Activated T-cell treated with anti-CD3 and anti-CD28 coated beads, Interleukin-2, amount 50 U/mL, for 4 hours (primary cell): Measurements from ENCODE around the gene KIR2DL3. TPM values are rescaled to one million over a fixed set of nuclear protein-coding genes. Genes with fewer than 3 reads are reported as not detected.
"Not testable (repeated sequence)": the region's sequence is repeated elsewhere in the genome, so short reads cannot be mapped to it uniquely, and the experiment has no call there.

Experiments used
- ATAC-seq, 2 donors: fragments of 200-7000 bp; cut with Tn5 transposase; one replicate each; pipeline ENCODE4 v1.10.0; 2021
- DNase-seq: peaks from one replicate; pipeline ENCODE4 v3.0.0-alpha.2; 2020
- H3K27me3 Mint-ChIP-seq: one replicate; pipeline ENCODE4 v1.8.0; 2021; ENCODE audit warnings: low read depth, mixed read lengths
- H3K36me3 Mint-ChIP-seq: one replicate; pipeline ENCODE4 v1.8.0; 2022; ENCODE audit warnings: mixed read lengths; ENCODE audit not compliant: insufficient read depth
- H3K4me1 Mint-ChIP-seq: one replicate; pipeline ENCODE4 v1.8.0; 2021; ENCODE audit warnings: low read depth, mixed read lengths
- H3K4me3 Mint-ChIP-seq: one replicate; pipeline ENCODE4 v1.8.0; 2021; ENCODE audit warnings: mild to moderate bottlenecking, moderate library complexity, mixed read lengths
- H3K9me3 Mint-ChIP-seq: one replicate; pipeline ENCODE4 v1.8.0; 2021; ENCODE audit warnings: mixed read lengths
- total RNA-seq, 3 donors: library from RNA; stranded (reverse); gene quantifications; one replicate each; pipeline ENCODE4 v1.2.1, GENCODE V29; 2021

KIR2DL3 gene
- total RNA-seq, 3 donors from 2014 or later: 0.37 TPM; not detected in 2

- not testable (repeated sequence) for H3K9me3 Mint-ChIP-seq, H3K4me3 Mint-ChIP-seq
Observed at GRCh38 chr19:54769646-54770045, 31.3 kb downstream of the KIR2DL3 start, which contains the start of gene KIR2DL1. KIR2DL1 (plus strand) TSS chr19:54769793; CDS start chr19:54769851, 58 bp downstream.

GRCh38 chr19:54770511-54770910, 32.2 kb downstream of the KIR2DL3 start:
- not testable (repeated sequence) for DNase-seq, ATAC-seq, H3K27me3 Mint-ChIP-seq, H3K36me3 Mint-ChIP-seq, H3K9me3 Mint-ChIP-seq, H3K4me3 Mint-ChIP-seq, H3K4me1 Mint-ChIP-seq

More at GRCh38 chr19:54769646-54770045, 31.3 kb downstream of the KIR2DL3 start, which contains the start of gene KIR2DL1:
- not testable (repeated sequence) for DNase-seq, H3K36me3 Mint-ChIP-seq, H3K27me3 Mint-ChIP-seq, ATAC-seq, H3K4me1 Mint-ChIP-seq

DNA sequence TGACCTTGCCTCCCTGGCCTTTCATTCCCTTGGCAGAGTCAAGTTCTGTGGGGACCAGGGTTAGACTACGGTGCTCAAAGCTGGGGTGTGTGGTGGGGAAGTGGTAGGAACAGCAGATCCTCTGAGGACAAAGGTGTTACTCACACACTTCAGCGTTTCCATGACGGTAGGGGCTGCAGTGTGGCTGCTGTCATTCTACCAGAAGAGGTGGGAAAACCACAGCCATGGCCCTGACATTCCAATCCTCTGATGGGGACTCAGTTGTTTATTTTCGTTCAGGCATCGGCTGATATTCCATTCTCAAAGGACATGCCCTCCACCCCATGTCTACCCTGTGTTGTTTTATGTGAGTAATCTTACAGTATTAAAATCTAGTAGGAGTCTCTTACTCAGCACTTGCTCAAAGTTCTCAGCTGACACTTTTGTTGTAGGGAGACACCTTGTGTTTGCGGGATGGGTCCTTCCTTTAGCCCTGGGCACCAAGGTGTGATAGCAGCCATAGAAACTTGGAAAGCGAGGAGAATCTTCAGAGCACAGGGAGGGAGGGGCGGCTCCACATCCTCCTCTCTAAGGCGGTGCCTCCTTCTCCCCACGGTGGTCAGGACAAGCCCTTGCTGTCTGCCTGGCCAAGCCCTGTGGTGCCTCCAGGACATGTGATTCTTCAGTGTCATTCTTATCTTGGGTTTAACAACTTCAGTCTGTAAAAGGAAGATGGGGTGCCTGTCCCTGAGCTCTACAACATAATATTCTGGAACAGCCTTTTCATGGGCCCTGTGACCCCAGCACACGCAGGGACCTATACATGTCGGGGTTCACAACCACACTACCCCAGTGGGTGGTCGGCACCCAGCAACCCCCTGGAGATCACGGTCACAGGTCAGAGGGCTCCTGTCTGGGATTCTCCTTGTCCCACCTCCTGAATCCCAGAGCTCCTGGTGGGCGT, 33.0 kb downstream of the KIR2DL3 start:
- H3K36me3 Mint-ChIP-seq, H3K4me1 Mint-ChIP-seq, H3K27me3 Mint-ChIP-seq, H3K9me3 Mint-ChIP-seq, DNase-seq, H3K4me3 Mint-ChIP-seq: not testable (repeated sequence)
- ATAC-seq: peak in 1 of 2 donors; percentile 25

DNA sequence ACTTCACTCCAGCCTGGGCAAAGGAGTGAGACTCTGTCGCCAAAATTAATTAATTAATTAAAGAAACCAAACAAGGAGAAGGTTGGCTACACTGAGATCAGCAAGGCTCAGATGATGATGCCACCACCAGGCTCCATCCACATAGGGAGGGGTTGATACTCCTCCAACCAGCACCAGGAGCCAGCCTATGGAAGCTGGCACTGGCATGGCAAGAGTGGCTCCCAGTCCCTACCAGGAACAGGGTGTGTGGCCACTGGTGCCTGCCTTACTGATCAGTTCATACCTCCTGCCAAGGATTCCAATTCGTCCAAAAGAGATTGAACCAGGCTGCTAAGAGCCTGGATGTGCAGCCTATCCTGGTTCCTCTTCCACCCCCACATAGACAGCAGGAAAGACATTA, 34.4 kb downstream of the KIR2DL3 start:
- not testable (repeated sequence) for ATAC-seq, H3K4me3 Mint-ChIP-seq, H3K36me3 Mint-ChIP-seq, DNase-seq, H3K4me1 Mint-ChIP-seq, H3K27me3 Mint-ChIP-seq, H3K9me3 Mint-ChIP-seq

DNA sequence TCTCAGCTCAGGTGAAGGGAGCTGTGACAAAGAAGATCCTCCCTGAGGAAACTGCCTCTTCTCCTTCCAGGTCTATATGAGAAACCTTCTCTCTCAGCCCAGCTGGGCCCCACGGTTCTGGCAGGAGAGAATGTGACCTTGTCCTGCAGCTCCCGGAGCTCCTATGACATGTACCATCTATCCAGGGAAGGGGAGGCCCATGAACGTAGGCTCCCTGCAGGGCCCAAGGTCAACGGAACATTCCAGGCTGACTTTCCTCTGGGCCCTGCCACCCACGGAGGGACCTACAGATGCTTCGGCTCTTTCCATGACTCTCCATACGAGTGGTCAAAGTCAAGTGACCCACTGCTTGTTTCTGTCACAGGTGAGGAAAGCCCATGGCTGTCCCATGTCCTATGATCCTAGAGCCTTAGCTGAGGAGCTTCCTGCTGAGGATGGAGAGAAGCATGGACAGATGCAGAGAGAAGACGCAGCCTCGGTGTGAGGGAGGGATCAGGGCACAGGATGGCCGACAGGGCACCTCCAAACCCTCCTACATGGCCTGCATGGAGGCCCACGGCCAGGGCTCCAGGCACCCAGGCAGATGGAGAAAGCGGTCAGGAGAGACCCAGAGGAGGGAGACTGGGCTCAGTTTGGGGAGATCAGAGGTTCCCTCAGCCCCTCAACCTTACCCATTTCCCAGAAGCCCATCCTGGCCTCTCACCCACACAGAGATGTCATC, 36.9 kb downstream of the KIR2DL3 start:
- not testable (repeated sequence) for H3K4me3 Mint-ChIP-seq, H3K27me3 Mint-ChIP-seq, ATAC-seq, DNase-seq, H3K36me3 Mint-ChIP-seq, H3K4me1 Mint-ChIP-seq, H3K9me3 Mint-ChIP-seq

- not testable (repeated sequence) for H3K4me3 Mint-ChIP-seq, H3K9me3 Mint-ChIP-seq, H3K27me3 Mint-ChIP-seq, H3K4me1 Mint-ChIP-seq, H3K36me3 Mint-ChIP-seq, ATAC-seq, DNase-seq
Observed at GRCh38 chr19:54775830-54776229, 37.5 kb downstream of the KIR2DL3 start.

DNA sequence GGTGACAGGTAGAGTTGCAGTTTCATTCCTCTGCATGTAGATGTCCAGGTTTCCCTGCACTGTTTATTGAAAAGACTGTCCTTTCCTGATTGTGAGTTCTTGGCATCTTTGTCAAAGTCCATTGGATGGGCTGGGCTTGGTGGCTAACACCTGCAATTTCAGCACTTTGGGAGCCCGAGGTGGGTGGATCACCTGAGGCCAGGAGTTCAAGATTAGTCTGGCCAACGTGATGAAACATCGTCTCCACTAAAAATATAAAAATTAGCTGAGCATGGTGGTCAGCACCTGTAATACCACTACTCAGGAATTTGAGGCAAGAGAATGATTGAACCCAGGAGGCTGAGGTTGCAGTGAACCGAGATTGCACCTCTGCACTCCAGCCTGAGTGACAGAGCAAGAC, 39.5 kb downstream of the KIR2DL3 start:
- H3K4me3 Mint-ChIP-seq, H3K36me3 Mint-ChIP-seq, H3K4me1 Mint-ChIP-seq, DNase-seq, H3K27me3 Mint-ChIP-seq, ATAC-seq: not testable (repeated sequence)
- H3K9me3 Mint-ChIP-seq: peaks cover 15% of the 10 kb centered on the region

DNA sequence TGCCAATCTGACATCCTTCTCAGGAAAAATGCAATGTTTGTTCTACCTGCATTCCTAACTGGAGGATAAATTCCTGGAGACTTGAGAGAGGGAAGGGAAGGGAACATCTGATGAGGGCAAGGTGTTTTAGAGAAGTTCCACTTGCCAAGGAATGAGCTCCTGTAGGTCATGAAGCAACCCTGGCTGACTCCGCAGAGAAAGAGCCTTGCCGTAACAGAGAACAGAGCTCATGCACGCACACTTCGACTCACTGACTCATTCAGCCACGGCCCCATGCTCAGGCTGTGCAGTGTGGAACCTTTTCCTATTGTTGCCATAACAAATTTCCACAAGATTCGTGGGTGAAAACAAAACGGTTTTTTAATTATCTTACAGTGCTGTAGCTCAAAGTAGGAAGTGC, 40.6 kb downstream of the KIR2DL3 start:
- Mint-ChIP-seq H3K27me3 (peaks cover 10% of the 10 kb centered on the region), H3K9me3 (peaks cover 15% of the 10 kb centered on the region)
- DNase-seq, H3K4me1 Mint-ChIP-seq, ATAC-seq, H3K36me3 Mint-ChIP-seq, H3K4me3 Mint-ChIP-seq: not testable (repeated sequence)

DNA sequence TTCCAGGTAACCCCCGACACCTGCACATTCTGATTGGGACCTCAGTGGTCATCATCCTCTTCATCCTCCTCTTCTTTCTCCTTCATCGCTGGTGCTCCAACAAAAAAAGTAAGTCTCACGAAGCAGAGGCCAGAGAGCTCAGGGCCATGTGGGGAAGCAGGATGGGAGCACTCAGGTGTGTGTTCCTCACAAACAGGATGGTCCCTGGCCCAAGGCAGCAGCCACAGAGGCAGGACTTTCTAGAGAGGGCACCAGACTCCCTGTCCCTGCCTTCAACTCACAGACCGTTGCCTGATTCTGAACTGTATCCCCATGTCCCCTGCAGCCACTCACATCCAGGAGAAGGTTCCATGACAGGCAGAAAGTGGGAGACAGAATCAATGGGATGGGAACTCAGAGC, 44.6 kb downstream of the KIR2DL3 start:
- not testable (repeated sequence) for ATAC-seq, H3K4me1 Mint-ChIP-seq, H3K4me3 Mint-ChIP-seq, DNase-seq, H3K36me3 Mint-ChIP-seq
- Mint-ChIP-seq H3K9me3 (peaks cover 10% of the 10 kb centered on the region), H3K27me3 (peaks cover 22% of the 10 kb centered on the region)

DNA sequence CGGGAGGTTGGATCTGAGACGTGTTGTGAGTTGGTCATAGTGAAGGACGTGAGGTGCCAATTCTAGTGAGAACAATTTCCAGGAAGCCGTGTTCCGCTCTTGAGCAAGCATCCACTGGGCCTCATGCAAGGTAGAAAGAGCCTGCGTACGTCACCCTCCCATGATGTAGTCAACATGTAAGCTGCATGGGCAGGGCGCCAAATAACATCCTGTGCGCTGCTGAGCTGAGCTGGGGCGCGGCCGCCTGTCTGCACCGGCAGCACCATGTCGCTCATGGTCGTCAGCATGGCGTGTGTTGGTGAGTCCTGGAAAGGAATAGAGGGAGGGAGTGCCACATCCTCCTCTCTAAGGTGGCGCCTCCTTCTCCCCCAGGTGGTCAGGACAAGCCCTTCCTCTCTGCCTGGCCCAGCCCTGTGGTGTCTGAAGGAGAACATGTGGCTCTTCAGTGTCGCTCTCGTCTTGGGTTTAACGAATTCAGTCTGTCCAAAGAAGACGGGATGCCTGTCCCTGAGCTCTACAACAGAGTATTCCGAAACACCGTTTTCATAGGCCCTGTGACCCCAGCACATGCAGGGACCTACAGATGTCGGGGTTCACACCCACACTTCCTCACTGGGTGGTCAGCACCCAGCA, 47.9 kb downstream of the KIR2DL3 start:
- H3K27me3 Mint-ChIP-seq: peaks cover 18% of the 10 kb centered on the region
- not testable (repeated sequence) for H3K4me1 Mint-ChIP-seq, H3K4me3 Mint-ChIP-seq, DNase-seq, ATAC-seq, H3K36me3 Mint-ChIP-seq, H3K9me3 Mint-ChIP-seq

- not testable (repeated sequence) for H3K36me3 Mint-ChIP-seq, H3K9me3 Mint-ChIP-seq, H3K4me1 Mint-ChIP-seq, DNase-seq, ATAC-seq, H3K4me3 Mint-ChIP-seq
- peaks cover 13% of the 10 kb centered on the region for H3K27me3 Mint-ChIP-seq
Observed at GRCh38 chr19:54788154-54788553, 49.8 kb downstream of the KIR2DL3 start.

DNA sequence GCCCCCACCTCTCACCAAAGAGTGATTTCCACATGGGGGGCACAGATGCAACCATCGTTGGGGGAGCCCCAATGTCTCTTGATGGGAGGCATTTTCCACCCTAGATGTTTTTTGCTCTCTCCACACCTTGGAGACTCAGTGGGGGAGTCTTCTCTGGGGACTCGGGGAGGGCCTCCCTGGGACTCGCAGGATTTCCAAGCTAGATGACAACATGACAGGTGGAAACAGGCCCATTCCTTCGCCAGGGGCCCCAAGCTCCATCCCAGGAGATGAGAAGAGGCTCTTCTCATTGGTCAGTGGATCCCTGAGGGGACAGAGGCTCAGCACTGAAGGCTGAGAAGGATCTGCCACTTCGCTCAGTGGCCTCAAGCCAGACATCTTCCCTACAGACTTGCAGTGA, 52.4 kb downstream of the KIR2DL3 start:
- DNase-seq (no peak), ATAC-seq (no peak)
- peaks cover 3% of the 10 kb centered on the region for H3K27me3 Mint-ChIP-seq
- no peak overlapping the region for H3K4me3 Mint-ChIP-seq
- H3K9me3 Mint-ChIP-seq: peaks cover 3% of the 10 kb centered on the region
- H3K36me3 Mint-ChIP-seq: no peaks in the 10 kb centered on the region
- H3K4me1 Mint-ChIP-seq: peaks cover 17% of the 10 kb centered on the region

GRCh38 chr19:54791476-54791875, 53.2 kb downstream of the KIR2DL3 start:
- ATAC-seq (no peak), DNase-seq (no peak)
- H3K36me3 Mint-ChIP-seq: no peaks in the 10 kb centered on the region
- H3K4me3 Mint-ChIP-seq: no peak overlapping the region
- H3K27me3 Mint-ChIP-seq: peaks cover 4% of the 10 kb centered on the region
- H3K9me3 Mint-ChIP-seq: peaks cover 3% of the 10 kb centered on the region
- peaks cover 17% of the 10 kb centered on the region for H3K4me1 Mint-ChIP-seq

DNA sequence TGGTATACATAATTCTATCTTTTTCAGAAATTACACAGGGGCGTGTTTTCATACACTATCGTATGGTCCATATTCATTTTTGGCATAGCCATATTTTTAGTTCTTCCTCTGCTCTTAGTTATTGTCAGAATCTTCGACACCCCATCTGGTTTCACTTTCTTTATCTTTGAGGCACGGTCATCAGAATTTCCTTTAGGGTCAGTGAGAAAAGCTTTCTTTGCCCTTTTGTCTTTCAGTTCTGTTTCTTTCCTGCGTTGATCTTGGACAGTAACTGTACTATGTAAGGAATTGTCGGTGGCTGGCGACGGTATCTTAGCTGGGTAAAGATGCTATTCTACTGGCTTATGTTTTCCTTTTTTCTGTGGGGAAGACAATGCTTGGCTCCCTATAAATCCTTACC, 54.5 kb downstream of the KIR2DL3 start:
- Mint-ChIP-seq H3K9me3 (peaks cover 3% of the 10 kb centered on the region), H3K4me3 (peak overlapping the region; percentile 74), H3K4me1 (peaks cover 17% of the 10 kb centered on the region), H3K36me3 (no peaks in the 10 kb centered on the region), H3K27me3 (peaks cover 16% of the 10 kb centered on the region)
- ATAC-seq (no peak), DNase-seq (no peak)
